C4-2B (cell line): ENCODE measurements around the gene IRS2.

Experiments used
- H3K27ac ChIP-seq: fragments of 450-650 bp; 2 replicates; pipeline ENCODE4 v1.5.1; 2017
- ZFX ChIP-seq: fragments of 450-650 bp; IDR thresholded peaks from 2 replicates; pipeline ENCODE4 v1.6.1; 2017
- TF ChIP-seq, protein P1 (sequence below): fragments of 450-650 bp; conservative IDR thresholded peaks from 2 replicates; pipeline ENCODE4 v1.5.1; 2017; ENCODE audit warnings: mild to moderate bottlenecking

The IRS2 gene

DNA sequence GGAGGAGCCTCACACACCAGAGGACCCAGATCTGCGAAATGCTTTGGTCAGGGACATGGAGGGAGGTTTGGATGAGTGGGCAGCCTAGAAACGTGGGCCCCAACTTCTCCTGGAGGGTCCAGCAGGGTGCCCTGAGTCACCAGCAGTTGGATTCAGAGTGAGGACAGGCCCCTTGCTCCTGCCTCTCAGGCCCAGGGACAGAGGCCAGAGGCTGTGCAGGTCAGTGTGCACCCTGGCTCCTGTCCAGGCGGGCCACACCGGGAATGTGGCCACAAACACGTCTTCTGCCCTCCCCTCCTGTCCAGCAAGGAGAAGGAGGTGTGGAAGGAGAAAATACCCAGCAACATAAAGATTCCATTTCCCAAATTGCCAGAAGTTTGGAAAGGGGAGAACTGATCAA is 19.4 kb downstream of the IRS2 start:
- H3K27ac ChIP-seq = peak overlapping the region; percentile 21; the same call in 1 of the 2 replicates
- TF ChIP-seq, protein P1, sequence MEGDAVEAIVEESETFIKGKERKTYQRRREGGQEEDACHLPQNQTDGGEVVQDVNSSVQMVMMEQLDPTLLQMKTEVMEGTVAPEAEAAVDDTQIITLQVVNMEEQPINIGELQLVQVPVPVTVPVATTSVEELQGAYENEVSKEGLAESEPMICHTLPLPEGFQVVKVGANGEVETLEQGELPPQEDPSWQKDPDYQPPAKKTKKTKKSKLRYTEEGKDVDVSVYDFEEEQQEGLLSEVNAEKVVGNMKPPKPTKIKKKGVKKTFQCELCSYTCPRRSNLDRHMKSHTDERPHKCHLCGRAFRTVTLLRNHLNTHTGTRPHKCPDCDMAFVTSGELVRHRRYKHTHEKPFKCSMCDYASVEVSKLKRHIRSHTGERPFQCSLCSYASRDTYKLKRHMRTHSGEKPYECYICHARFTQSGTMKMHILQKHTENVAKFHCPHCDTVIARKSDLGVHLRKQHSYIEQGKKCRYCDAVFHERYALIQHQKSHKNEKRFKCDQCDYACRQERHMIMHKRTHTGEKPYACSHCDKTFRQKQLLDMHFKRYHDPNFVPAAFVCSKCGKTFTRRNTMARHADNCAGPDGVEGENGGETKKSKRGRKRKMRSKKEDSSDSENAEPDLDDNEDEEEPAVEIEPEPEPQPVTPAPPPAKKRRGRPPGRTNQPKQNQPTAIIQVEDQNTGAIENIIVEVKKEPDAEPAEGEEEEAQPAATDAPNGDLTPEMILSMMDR = no peak
- TF ChIP-seq ZFX = no peak

- H3K27ac ChIP-seq = no peak overlapping the region
- TF ChIP-seq, protein P1 = no peak
- TF ChIP-seq ZFX = no peak
These were observed 21.7 kb downstream of the IRS2 start for GRCh38 chr13:109764470-109765291.

DNA sequence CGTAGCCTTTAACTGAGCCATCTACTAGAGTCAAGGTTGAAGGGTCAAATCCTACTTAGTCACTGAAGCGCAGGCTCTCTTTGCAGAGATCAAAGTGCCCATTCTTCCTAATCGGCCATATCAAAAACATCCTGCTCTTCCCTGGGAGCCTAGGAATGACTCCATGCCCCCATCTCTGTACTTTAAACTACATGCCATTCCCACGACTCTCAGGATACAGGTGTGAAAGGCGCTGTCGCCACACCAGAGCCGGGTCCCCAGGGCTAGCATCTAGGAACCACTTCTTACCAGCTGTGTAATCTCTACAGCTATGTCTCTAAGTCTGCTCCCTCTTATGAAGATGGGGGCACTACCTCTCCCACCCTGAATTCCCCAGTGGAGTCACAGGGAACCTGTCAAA is 22.3 kb downstream of the IRS2 start:
- H3K27ac ChIP-seq = no peak overlapping the region
- TF ChIP-seq, protein P1 = no peak

DNA sequence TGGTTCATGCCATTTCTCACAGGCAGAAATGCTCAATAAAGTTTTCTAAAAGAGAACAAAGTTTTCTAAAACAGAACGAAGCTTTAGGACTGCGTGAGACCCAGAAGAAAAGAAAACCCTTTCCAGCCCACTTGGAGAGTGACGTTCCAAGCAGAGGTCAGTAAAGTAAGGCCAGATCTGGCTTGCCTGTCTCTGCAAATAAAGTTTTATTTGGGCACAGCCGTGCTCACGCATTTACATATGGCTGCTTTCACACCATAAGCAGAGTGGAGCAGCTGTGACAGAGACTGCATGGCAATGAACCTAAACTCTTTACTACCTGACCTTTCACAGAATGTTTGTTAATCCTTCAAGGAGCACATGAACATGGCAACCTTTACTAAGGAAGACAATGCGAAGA is 23.6 kb downstream of the IRS2 start:
- H3K27ac ChIP-seq = no peak overlapping the region
- TF ChIP-seq ZFX = no peak
- TF ChIP-seq, protein P1 = no peak

GRCh38 chr13:109761695-109762094 is 24.7 kb downstream of the IRS2 start:
- no peak overlapping the region for H3K27ac ChIP-seq
- TF ChIP-seq, protein P1 = no peak
- TF ChIP-seq ZFX = no peak

DNA sequence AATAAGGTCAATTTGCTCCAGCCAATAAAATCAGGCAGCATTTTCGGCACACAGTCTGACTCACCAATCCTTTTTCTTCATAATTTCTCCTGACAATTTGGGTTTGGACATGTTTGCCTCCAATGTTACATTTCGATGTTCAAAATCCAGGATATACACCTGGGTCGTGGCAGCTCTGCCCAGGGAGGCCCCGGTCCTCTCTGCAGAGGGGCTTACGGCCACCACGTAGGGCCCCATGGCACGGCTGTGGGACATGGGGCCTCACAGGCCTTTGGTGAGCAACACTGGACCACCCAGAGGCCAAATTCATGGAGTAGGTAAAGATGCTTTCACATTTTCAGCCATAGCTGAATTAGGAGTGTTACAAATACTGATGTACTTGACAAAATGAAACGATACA is 25.4 kb downstream of the IRS2 start:
- no peak overlapping the region for H3K27ac ChIP-seq
- TF ChIP-seq ZFX = no peak
- TF ChIP-seq, protein P1 = no peak

GRCh38 chr13:109760402-109760801 is 26.0 kb downstream of the IRS2 start:
- no peak for TF ChIP-seq ZFX
- TF ChIP-seq, protein P1 = no peak
- H3K27ac ChIP-seq = no peak overlapping the region
